GM12872 (cell line): ENCODE measurements around the gene DTX1.

Source experiments
- TF ChIP-seq, protein P1 (sequence below): IDR thresholded peaks from 3 replicates; pipeline ENCODE4 v1.5.1; 2011; ENCODE audit warnings: low read depth, mild to moderate bottlenecking, low read length, moderate library complexity; ENCODE audit not compliant: insufficient read depth

Gene DTX1

DNA sequence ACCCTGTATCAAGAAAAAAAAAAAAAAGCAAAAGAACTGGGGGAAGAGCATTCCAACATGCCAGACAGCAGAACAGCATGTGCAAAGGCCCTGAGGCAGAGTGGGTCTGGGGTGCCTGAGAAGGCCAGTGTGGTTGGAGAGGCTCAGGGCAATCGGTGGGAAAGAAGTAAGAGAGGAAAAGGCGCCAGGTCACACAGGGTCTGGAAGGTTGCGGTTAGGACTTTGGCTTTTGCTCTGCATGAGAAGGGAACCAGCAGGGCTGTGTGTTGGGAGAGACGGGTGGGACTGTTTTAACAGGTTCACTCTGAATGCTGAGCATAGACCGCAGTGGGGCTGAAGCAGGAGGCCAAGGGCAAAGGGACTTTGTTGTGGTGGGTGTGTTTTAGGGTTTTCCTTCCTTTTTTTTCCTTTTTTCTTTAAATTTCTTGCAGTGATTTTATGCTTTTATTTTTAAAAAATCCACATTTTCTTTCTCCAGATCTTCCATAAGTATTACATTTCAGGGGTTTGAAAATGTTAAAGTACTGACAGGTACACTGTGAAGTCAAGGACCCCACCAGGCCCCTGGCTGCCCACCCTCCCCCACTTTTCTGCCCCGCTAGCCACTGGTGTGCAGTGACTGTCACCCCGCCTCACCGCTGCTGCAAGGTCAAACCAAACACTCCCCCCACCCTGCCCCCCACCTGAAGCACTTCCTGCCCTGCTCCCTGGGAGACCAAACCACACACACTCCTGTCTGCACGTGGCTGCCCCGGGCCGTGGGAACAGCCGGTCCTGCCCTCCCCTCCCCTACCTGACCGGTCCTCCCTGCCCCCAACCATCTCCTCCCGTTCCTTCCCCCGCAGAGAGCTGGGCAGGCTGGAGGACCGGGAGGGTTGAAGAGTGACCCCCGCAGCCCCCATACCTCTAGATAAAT lies 30.0 kb downstream of the DTX1 start:
- TF ChIP-seq, protein P1, sequence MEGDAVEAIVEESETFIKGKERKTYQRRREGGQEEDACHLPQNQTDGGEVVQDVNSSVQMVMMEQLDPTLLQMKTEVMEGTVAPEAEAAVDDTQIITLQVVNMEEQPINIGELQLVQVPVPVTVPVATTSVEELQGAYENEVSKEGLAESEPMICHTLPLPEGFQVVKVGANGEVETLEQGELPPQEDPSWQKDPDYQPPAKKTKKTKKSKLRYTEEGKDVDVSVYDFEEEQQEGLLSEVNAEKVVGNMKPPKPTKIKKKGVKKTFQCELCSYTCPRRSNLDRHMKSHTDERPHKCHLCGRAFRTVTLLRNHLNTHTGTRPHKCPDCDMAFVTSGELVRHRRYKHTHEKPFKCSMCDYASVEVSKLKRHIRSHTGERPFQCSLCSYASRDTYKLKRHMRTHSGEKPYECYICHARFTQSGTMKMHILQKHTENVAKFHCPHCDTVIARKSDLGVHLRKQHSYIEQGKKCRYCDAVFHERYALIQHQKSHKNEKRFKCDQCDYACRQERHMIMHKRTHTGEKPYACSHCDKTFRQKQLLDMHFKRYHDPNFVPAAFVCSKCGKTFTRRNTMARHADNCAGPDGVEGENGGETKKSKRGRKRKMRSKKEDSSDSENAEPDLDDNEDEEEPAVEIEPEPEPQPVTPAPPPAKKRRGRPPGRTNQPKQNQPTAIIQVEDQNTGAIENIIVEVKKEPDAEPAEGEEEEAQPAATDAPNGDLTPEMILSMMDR = no peak

DNA sequence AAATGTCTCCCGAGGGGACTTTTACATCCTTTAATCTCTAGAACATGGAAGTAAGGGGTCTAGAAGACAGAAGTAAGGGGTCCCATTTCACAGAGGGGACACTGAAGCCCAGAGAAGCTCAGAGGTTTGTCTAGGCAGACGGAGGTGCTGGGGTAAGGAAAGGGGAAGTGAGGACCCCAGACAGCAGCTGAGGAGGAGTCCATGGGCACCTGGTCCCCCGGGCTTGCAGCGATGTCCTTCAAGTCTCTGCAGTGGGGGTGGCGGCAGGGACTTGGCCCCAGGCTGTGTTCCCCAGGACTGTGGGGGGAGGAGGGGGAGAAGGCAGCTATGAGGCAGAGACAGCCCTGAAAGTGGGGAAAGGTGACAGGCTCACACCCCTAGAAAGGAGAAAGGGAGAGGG lies 30.7 kb downstream of the DTX1 start:
- TF ChIP-seq, protein P1 = no peak

DNA sequence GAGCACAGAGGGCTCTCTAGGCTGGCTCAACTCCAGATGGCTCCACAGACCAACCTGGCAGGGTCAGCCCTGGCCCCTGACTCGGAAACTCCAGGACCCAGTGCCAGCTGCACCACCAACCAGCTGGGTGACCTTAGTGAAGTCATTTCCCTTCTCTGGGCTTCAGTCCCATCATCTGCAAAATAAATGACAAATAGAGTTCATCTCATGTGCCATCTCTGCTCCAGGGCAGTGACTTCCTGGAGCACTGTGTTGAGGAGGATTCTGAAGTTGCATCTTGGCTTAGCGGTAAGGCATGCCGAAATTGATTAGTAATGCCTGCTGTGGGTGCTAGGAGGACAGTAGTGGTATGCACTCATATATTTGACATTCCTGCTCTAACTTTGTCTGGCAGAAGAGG lies 31.5 kb downstream of the DTX1 start:
- TF ChIP-seq, protein P1 = no peak

DNA sequence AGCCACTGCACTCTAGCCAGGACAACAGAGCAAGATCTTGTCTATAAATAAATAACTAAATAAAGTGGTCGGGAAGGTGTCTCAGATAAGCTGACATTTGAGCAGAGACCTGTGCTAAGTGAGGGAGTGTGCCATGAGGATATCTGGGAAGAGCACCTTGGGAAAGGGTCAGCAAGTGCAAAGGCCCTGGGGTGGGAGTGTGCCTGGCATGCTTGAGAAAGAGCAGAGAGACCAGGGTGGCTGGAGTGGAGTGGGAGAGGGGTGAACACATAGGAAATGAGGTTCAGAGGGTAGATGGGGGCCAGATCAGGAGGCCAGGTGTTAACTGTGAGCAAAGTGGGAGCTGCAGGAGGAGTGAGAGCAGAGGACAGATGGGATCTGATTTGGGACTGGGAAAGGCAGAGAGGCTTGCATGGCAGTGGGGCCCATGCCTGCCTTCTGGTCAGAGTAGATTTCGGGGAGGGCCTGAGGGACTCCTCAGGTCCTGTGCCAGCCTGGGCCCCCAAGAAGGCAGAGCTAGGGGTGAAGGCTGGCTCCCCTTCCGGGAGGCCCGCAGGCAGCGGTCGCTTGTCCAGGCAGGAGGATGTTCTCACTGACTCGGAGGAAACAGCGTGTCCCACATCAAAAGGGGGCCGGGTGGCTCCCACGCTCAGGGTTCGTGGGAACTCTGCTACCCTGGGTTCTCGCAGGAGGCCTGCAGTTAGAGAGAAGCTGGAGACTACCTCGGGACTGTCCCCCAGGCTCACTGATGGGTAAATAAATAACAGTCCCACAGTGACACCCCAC lies 32.6 kb downstream of the DTX1 start:
- TF ChIP-seq, protein P1 = no peak

DNA sequence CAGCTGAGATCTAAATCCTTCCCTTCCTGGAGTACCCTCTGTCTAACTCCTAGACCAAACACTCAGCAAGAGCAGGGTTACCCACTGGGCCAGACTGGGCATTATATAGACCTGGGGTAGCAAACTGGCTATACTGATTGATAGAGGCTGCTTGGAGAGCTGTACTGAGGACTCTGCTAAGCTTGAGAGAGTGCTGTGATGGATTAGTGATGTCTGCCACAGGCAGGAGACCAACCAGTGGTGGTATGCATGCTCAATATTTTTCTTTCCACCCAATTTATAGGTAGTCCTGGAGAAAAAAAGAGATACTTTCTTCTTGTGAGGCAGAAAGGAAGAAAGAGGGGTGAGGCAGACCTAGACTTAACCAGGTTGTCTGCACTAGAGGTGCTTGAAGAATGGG lies 33.3 kb downstream of the DTX1 start:
- TF ChIP-seq, protein P1 = no peak

DNA sequence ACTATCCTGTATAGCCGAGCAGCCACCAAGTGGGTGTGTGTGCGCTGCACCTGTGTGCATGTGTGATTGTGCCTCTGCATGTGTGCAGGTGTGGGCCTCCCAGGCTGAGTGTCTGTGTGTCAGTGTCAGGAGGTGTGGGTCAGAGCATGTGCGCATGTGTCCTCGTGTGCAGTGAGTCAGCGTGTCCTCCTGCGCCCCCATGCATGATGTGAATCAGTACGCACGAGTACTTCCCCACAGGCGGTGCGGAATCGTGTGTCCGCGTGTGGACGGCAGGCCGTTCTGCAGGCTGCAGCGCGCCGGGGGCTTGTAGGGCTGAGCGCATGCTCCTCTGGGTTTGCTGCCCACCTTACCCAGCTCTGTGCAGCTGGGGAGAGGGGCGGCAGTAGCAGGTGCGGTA lies 34.2 kb downstream of the DTX1 start:
- TF ChIP-seq, protein P1 = no peak

DNA sequence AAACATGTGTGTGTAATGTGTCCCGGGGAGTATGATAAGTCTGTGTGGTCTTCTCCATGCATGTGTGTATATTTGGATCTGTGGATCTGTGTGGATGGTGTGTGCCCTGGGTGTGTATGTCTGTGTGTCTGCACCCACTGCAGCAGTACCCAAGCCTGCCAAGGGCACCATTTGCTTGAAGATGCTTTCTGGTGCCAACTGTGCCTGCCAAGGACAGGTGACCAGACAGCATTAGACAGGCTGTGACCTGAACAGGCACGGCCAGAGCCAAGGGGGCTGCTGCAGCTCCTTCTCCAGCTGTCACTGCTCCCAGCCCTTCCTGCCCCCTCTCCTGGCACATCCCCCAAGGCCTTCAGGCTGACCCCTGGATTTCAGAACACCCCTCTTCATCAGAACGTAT lies 35.0 kb downstream of the DTX1 start:
- TF ChIP-seq, protein P1 = no peak
